ENCODE results near the gene SYCE3. TPM values are rescaled to one million over a fixed set of nuclear protein-coding genes. Genes with fewer than 3 reads are reported as not detected.

SYCE3 gene
- total and polyA plus RNA-seq, 9 of the 15 experiments (the other 6 are each of a cell fraction or from before 2014, with no cell fraction given): 0.56 TPM; not detected in 8

GRCh38 chr22:50545522-50546325 lies 17.0 kb downstream of the SYCE3 start, which contains the start of gene KLHDC7B (continued):
- TF ChIP-seq, protein P1, sequence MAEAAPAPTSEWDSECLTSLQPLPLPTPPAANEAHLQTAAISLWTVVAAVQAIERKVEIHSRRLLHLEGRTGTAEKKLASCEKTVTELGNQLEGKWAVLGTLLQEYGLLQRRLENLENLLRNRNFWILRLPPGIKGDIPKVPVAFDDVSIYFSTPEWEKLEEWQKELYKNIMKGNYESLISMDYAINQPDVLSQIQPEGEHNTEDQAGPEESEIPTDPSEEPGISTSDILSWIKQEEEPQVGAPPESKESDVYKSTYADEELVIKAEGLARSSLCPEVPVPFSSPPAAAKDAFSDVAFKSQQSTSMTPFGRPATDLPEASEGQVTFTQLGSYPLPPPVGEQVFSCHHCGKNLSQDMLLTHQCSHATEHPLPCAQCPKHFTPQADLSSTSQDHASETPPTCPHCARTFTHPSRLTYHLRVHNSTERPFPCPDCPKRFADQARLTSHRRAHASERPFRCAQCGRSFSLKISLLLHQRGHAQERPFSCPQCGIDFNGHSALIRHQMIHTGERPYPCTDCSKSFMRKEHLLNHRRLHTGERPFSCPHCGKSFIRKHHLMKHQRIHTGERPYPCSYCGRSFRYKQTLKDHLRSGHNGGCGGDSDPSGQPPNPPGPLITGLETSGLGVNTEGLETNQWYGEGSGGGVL (CRISPR knock-in tag; IDR thresholded peaks at IDR 0.05): no peak
- TF ChIP-seq C11orf30 (IDR thresholded peaks at IDR 0.05; ENCODE audit: low read depth): no peak
- TF ChIP-seq, protein P2, sequence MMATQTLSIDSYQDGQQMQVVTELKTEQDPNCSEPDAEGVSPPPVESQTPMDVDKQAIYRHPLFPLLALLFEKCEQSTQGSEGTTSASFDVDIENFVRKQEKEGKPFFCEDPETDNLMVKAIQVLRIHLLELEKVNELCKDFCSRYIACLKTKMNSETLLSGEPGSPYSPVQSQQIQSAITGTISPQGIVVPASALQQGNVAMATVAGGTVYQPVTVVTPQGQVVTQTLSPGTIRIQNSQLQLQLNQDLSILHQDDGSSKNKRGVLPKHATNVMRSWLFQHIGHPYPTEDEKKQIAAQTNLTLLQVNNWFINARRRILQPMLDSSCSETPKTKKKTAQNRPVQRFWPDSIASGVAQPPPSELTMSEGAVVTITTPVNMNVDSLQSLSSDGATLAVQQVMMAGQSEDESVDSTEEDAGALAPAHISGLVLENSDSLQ (IDR thresholded peaks at IDR 0.05): no peak

- no peaks in the 10 kb centered on the region for H3K9me3 ChIP-seq (replicated peaks; ENCODE audit: control insufficient read depth, insufficient read depth, low read depth, low read length)
- no peak for ATAC-seq
- H3K36me3 ChIP-seq (ENCODE audit: control insufficient read depth, insufficient read depth, low read length): no peaks in the 10 kb centered on the region
- H3K9me1 ChIP-seq (ENCODE audit: control insufficient read depth, insufficient read depth, low read length): no peaks in the 10 kb centered on the region
- peaks cover 10 to 38% of the 10 kb centered on the region in 2 experiments; a peak in 4 of 5 replicates for H3K4me1 ChIP-seq (replicated peaks in 1 of 2; ENCODE audit: control insufficient read depth in 2 of 2, insufficient read depth in 2 of 2, low read length in 2 of 2)
- no peak overlapping the region for H2AFZ ChIP-seq (ENCODE audit: low read depth, low read length)
- CTCF ChIA-PET (ENCODE audit: low intra/inter-chr PET ratio): no interaction called here
- no peak overlapping the region for H3K9ac ChIP-seq (ENCODE audit: insufficient read depth in 1 of 2, low read depth in 2 of 2, low read length in 2 of 2)
- FAIRE-seq: no peak
- WGBS (ENCODE audit: insufficient coverage, low coverage, missing lambda C conversion rate): 38% methylated on average over 4 of the region's 5 CpGs
- no peaks in the 10 kb centered on the region for H3K79me2 ChIP-seq (ENCODE audit: control insufficient read depth, insufficient read depth, low read length)
- DNase-seq (ENCODE audit: extremely low read depth in 1 of 4, low spot score in 3 of 4): no peak
- H3K27ac ChIP-seq (ENCODE audit: extremely low read depth, low read depth, low read length): no peak overlapping the region
- H3K4me2 ChIP-seq (ENCODE audit: insufficient read depth, low read length): no peak overlapping the region
- H4K20me1 ChIP-seq (replicated peaks; ENCODE audit: control insufficient read depth, insufficient read depth, low read length): no peaks in the 10 kb centered on the region
- in situ Hi-C loops (cut with MboI) (no loop called here), intact Hi-C loops (cut with micrococcal nuclease) (no loop called here)
- POLR2A ChIA-PET: no interaction called here
- H3K27me3 ChIP-seq (ENCODE audit: control insufficient read depth in 2 of 2, insufficient read depth in 2 of 2, low read length in 2 of 2): no peaks in the 10 kb centered on the region
- no peak overlapping the region for H3K4me3 ChIP-seq
- no TSS peak for BruUV-seq (replicated peaks)
- TF ChIP-seq ZNF407 (IDR thresholded peaks at IDR 0.05; ENCODE audit: low read depth) (no peak), GABPA (tag; conservative IDR thresholded peaks at IDR 0.05; ENCODE audit: low read depth) (0 out of 2 replicates have a peak, but pooled peaks have one; percentile 18)
Observed at GRCh38 chr22:50544746-50545253, 17.9 kb downstream of the SYCE3 start.

Measured in K562 (cell line).